Measurements from ENCODE around the gene SERTAD2.

The SERTAD2 gene

DNA sequence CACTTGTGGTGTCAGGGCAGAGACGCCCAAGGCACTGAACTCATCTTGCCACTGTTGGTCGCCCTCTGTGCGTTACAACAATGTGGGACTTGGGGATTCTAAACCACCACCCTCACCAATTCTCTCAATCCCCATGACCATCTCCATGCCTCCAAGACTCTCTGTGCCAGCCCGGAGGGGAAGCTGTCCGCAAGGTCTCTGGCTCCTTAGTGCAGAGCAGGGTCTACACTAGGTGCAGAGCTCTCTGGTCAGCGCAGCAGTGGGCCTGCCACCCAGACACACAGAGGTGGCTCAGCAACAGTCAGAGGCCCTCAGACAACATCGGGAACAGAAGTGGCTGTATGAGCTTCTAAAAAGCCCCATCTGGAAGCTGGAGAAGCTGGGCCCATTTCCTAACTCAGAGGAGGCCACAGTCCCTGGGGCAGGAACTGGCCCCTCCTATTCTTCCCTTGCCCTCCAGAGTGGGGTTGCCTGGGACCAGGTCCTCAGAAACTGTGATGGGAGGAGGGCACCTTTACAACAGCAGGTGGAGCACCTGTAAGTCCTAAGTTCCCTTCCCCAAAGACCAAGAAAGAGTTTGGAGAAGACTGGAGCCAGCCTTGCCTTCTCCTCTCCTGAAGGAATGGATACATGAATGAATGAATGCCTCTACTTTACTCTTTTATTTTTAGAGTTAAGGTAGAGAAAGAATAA lies 37.7 kb downstream of the SERTAD2 start:
- H3K4me2 ChIP-seq (ENCODE audit: low read length): no peak overlapping the region
- no peaks in the 10 kb centered on the region for H3K9me3 ChIP-seq (ENCODE audit: insufficient read depth, low read length)
- H2AFZ ChIP-seq (ENCODE audit: low read depth, low read length): no peak overlapping the region
- H3K36me3 ChIP-seq (replicated peaks; ENCODE audit: low read depth, low read length): no peaks in the 10 kb centered on the region
- H4K20me1 ChIP-seq (ENCODE audit: insufficient read depth, low read length): no peaks in the 10 kb centered on the region
- H3K4me3 ChIP-seq (ENCODE audit: low read length): no peak overlapping the region
- no peak overlapping the region for H3K9ac ChIP-seq (ENCODE audit: low read length)
- no peak for TF ChIP-seq EZH2phosphoT487 (IDR thresholded peaks at IDR 0.05; ENCODE audit: low read depth)
- TF ChIP-seq, protein P1, sequence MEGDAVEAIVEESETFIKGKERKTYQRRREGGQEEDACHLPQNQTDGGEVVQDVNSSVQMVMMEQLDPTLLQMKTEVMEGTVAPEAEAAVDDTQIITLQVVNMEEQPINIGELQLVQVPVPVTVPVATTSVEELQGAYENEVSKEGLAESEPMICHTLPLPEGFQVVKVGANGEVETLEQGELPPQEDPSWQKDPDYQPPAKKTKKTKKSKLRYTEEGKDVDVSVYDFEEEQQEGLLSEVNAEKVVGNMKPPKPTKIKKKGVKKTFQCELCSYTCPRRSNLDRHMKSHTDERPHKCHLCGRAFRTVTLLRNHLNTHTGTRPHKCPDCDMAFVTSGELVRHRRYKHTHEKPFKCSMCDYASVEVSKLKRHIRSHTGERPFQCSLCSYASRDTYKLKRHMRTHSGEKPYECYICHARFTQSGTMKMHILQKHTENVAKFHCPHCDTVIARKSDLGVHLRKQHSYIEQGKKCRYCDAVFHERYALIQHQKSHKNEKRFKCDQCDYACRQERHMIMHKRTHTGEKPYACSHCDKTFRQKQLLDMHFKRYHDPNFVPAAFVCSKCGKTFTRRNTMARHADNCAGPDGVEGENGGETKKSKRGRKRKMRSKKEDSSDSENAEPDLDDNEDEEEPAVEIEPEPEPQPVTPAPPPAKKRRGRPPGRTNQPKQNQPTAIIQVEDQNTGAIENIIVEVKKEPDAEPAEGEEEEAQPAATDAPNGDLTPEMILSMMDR (IDR thresholded peaks at IDR 0.05; ENCODE audit: low read depth, low read length): peak; percentile 32
- H3K27ac ChIP-seq (ENCODE audit: low read length): no peak overlapping the region
- no peaks in the 10 kb centered on the region for H3K79me2 ChIP-seq (ENCODE audit: low read length)
- peaks cover 11% of the 10 kb centered on the region for H3K4me1 ChIP-seq (ENCODE audit: low read length)
- peaks cover 20% of the 10 kb centered on the region for H3K27me3 ChIP-seq (ENCODE audit: low read depth, low read length)

DNA sequence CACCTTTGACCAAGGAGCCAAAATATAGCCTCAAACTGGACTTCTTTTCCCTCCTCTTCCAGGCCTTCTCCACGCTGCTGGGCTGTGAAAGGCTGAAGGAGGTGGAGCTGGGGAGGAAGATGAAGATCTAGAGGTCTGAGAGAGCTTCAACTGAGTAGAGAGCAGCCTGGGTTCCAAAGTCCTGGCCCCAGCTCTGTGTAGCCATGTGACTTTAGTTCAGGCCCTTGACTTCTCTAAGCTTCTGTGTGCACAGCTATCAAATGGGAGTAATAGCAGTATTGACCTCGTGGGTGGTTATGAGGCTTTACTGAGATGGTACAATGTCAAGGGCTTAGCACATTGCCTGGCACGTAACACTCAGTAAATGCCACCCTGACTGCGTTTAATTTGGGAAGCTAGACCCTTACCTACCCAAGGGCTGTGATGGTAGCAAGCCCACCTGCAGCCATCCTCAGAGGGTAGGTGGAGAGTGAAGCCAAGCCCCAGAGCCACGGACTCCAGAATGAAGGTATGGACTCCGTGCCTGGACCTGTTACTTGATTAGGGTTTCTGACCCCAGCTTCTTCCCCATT lies 38.4 kb downstream of the SERTAD2 start:
- Histone ChIP-seq H4K20me1 (ENCODE audit: insufficient read depth, low read length) (no peaks in the 10 kb centered on the region), H3K79me2 (ENCODE audit: low read length) (no peaks in the 10 kb centered on the region), H3K4me2 (ENCODE audit: low read length) (no peak overlapping the region), H3K4me3 (ENCODE audit: low read length) (no peak overlapping the region), H2AFZ (ENCODE audit: low read depth, low read length) (no peak overlapping the region), H3K27me3 (ENCODE audit: low read depth, low read length) (peaks cover 20% of the 10 kb centered on the region), H3K36me3 (replicated peaks; ENCODE audit: low read depth, low read length) (no peaks in the 10 kb centered on the region), H3K9me3 (ENCODE audit: insufficient read depth, low read length) (no peaks in the 10 kb centered on the region), H3K9ac (ENCODE audit: low read length) (no peak overlapping the region), H3K4me1 (ENCODE audit: low read length) (peaks cover 11% of the 10 kb centered on the region), H3K27ac (ENCODE audit: low read length) (no peak overlapping the region)
- TF ChIP-seq, protein P1 (IDR thresholded peaks at IDR 0.05; ENCODE audit: low read depth, low read length): no peak
- TF ChIP-seq EZH2phosphoT487 (IDR thresholded peaks at IDR 0.05; ENCODE audit: low read depth): no peak

DNA sequence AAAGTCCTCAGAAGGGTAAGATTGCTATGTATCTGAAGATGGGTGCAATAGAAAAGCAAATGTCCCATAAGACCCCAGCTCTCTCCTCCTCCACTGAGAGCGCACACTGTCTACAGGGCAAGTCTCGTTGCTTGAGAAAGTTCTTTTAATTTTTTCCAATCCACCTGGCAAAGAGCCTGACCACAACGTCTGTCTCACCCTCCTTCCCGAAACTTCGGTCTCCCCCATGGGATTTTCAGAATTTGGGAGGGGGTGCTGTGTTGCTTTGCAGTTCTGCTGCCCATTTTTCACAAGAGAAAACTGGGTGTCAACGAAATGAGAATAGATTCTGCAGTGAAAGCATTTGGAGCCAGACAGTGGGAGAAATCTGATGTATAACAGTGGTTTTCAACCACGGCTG lies 40.4 kb downstream of the SERTAD2 start:
- H3K4me1 ChIP-seq (ENCODE audit: low read length): peaks cover 16% of the 10 kb centered on the region
- no peak overlapping the region for H3K9ac ChIP-seq (ENCODE audit: low read length)
- peaks cover 20% of the 10 kb centered on the region for H3K27me3 ChIP-seq (ENCODE audit: low read depth, low read length)
- no peaks in the 10 kb centered on the region for H3K36me3 ChIP-seq (replicated peaks; ENCODE audit: low read depth, low read length)
- no peaks in the 10 kb centered on the region for H4K20me1 ChIP-seq (ENCODE audit: insufficient read depth, low read length)
- H3K4me2 ChIP-seq (ENCODE audit: low read length): no peak overlapping the region
- no peak overlapping the region for H3K27ac ChIP-seq (ENCODE audit: low read length)
- TF ChIP-seq, protein P1 (IDR thresholded peaks at IDR 0.05; ENCODE audit: low read depth, low read length): no peak
- TF ChIP-seq EZH2phosphoT487 (IDR thresholded peaks at IDR 0.05; ENCODE audit: low read depth): no peak
- H3K4me3 ChIP-seq (ENCODE audit: low read length): no peak overlapping the region
- no peaks in the 10 kb centered on the region for H3K79me2 ChIP-seq (ENCODE audit: low read length)
- no peak overlapping the region for H2AFZ ChIP-seq (ENCODE audit: low read depth, low read length)
- H3K9me3 ChIP-seq (ENCODE audit: insufficient read depth, low read length): no peaks in the 10 kb centered on the region

DNA sequence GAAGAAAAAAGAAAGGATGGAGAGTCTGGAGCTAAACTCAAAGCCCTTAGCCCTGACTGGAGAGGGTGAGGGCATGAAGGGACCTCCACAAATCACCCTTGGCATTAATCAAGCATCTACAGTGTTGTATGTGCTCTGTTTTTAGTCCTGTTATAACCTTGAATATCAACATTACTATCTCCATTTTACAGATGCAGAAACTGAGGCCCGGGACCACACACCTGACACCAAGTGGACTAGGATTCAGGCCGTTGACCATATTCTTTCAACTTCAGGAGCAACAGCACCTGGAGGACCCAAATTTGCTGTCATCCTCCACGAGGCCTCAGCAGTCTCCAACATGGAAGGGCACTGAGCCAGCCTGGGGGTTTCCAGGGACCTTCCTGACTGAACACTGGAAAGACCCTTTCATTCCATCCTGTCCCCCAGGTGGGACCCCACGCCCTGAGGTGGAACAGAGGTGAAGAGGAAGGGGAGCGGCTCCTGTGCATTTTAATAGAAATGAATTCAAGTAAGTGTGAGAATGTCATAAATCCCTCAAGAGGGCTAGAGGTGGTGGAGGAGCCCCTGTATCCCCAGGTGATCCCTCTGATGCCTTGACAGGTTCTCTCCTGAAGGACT lies 41.0 kb downstream of the SERTAD2 start:
- H3K27ac ChIP-seq (ENCODE audit: low read length): no peak overlapping the region
- H3K27me3 ChIP-seq (ENCODE audit: low read depth, low read length): peaks cover 20% of the 10 kb centered on the region
- H2AFZ ChIP-seq (ENCODE audit: low read depth, low read length): no peak overlapping the region
- no peak overlapping the region for H3K4me3 ChIP-seq (ENCODE audit: low read length)
- H3K9me3 ChIP-seq (ENCODE audit: insufficient read depth, low read length): no peaks in the 10 kb centered on the region
- no peaks in the 10 kb centered on the region for H3K36me3 ChIP-seq (replicated peaks; ENCODE audit: low read depth, low read length)
- H4K20me1 ChIP-seq (ENCODE audit: insufficient read depth, low read length): no peaks in the 10 kb centered on the region
- no peak for TF ChIP-seq EZH2phosphoT487 (IDR thresholded peaks at IDR 0.05; ENCODE audit: low read depth)
- TF ChIP-seq, protein P1 (IDR thresholded peaks at IDR 0.05; ENCODE audit: low read depth, low read length): no peak
- no peak overlapping the region for H3K9ac ChIP-seq (ENCODE audit: low read length)
- H3K79me2 ChIP-seq (ENCODE audit: low read length): no peaks in the 10 kb centered on the region
- H3K4me2 ChIP-seq (ENCODE audit: low read length): no peak overlapping the region
- H3K4me1 ChIP-seq (ENCODE audit: low read length): peaks cover 22% of the 10 kb centered on the region

Data from OCI-LY3 (cell line).